Right lobe of liver (tissue), 4 donors: Measurements from ENCODE around the gene MCM3AP.

Source experiments
- POLR2A ChIP-seq: fragments of 450-650 bp; IDR thresholded peaks from one replicate; pipeline ENCODE4 v1.6.1; 2017; ENCODE audit warnings: antibody characterized with exemption, mild to moderate bottlenecking
- TF ChIP-seq, protein P1 (sequence below), 4 donors: fragments of 200-600 bp in 3 of 4; fragments of 450-650 bp in 1 of 4; IDR thresholded peaks; one replicate each; pipeline versions ENCODE4 v1.5.1 to v1.8.0; 2016 to 2022; ENCODE audit warnings: antibody characterized with exemption in 4 of 4, mild to moderate bottlenecking in 2 of 4
- donor health status: DM: no; HTN: no; CAD: no.
- donor health status: DM: no; HTN: no; CAD: no.
- donor health status: DM: no; HTN: yes; CAD: no.

DNA sequence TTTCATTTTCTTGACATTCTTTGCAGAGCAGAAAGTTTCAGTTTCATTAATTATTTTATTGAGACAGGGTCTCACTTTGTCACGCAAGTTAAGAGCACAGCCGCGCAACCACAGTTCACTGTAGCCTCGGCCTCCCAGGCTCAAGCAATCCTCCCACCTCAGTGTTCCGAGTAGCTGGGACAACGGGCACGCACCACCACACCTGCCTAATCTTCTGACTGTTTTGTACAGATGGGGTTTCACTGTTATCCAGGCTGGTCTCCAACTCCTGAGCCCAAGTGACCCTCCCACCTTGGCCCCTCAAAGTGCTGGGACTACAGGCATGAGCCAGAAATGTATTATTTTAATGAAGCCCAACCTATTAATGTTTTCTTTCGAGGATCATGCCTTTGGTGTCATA lies 98.2 kb downstream of the MCM3AP start:
- TF ChIP-seq, protein P1, sequence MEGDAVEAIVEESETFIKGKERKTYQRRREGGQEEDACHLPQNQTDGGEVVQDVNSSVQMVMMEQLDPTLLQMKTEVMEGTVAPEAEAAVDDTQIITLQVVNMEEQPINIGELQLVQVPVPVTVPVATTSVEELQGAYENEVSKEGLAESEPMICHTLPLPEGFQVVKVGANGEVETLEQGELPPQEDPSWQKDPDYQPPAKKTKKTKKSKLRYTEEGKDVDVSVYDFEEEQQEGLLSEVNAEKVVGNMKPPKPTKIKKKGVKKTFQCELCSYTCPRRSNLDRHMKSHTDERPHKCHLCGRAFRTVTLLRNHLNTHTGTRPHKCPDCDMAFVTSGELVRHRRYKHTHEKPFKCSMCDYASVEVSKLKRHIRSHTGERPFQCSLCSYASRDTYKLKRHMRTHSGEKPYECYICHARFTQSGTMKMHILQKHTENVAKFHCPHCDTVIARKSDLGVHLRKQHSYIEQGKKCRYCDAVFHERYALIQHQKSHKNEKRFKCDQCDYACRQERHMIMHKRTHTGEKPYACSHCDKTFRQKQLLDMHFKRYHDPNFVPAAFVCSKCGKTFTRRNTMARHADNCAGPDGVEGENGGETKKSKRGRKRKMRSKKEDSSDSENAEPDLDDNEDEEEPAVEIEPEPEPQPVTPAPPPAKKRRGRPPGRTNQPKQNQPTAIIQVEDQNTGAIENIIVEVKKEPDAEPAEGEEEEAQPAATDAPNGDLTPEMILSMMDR (IDR thresholded peaks at IDR 0.05): no peak
- no peak for TF ChIP-seq POLR2A
